Measurements from ENCODE around the gene SRPX.

Gene SRPX

GRCh38 chrX:38220415-38221390 is at the start of gene SRPX:
TSS of gene SRPX (minus strand) at chrX:38220871. CDS start at chrX:38220792, 79 bp downstream.
- DNase-seq (ENCODE audit: low spot score) = peak; percentile 34

GRCh38 chrX:38268011-38268410 is 47.3 kb upstream of the SRPX start:
- DNase-seq (ENCODE audit: low spot score) = no peak

GRCh38 chrX:38262715-38263620 is 42.3 kb upstream of the SRPX start:
- DNase-seq (ENCODE audit: low spot score) = no peak

GRCh38 chrX:38260231-38260630 is 39.6 kb upstream of the SRPX start:
- DNase-seq (ENCODE audit: low spot score) = peak; percentile 57

- no peak for DNase-seq (ENCODE audit: low spot score)
Measured at GRCh38 chrX:38256019-38256418, 35.3 kb upstream of the SRPX start.

- DNase-seq (ENCODE audit: low spot score) = no peak
Measured at GRCh38 chrX:38249965-38250364, 29.3 kb upstream of the SRPX start.

- DNase-seq (ENCODE audit: low spot score) = no peak
Measured at GRCh38 chrX:38247051-38247450, 26.4 kb upstream of the SRPX start.

- no peak for DNase-seq (ENCODE audit: low spot score)
Measured at GRCh38 chrX:38240541-38240940, 19.9 kb upstream of the SRPX start.

- no peak for DNase-seq (ENCODE audit: low spot score)
Measured at GRCh38 chrX:38236901-38237615, 16.4 kb upstream of the SRPX start.

- peak; percentile 5 for DNase-seq (ENCODE audit: low spot score)
Measured at GRCh38 chrX:38233891-38234667, 13.4 kb upstream of the SRPX start.

GRCh38 chrX:38232079-38232686 is 11.5 kb upstream of the SRPX start:
- DNase-seq (ENCODE audit: low spot score) = no peak

GRCh38 chrX:38225093-38225492 is 4.4 kb upstream of the SRPX start:
- no peak for DNase-seq (ENCODE audit: low spot score)

GRCh38 chrX:38224160-38224559 is 3.5 kb upstream of the SRPX start:
- no peak for DNase-seq (ENCODE audit: low spot score)

GRCh38 chrX:38221391-38221929 is 789 bp upstream of the SRPX start:
- DNase-seq (ENCODE audit: low spot score) = no peak

- DNase-seq (ENCODE audit: low spot score) = peak; percentile 20
Measured at GRCh38 chrX:38220024-38220414, 652 bp downstream of the SRPX start.

- DNase-seq (ENCODE audit: low spot score) = no peak
Measured at GRCh38 chrX:38216642-38217041, 4.0 kb downstream of the SRPX start.

- no peak for DNase-seq (ENCODE audit: low spot score)
Measured at GRCh38 chrX:38214551-38215531, 5.8 kb downstream of the SRPX start.

- no peak for DNase-seq (ENCODE audit: low spot score)
Measured at GRCh38 chrX:38214044-38214443, 6.6 kb downstream of the SRPX start.

Data from iPS-NIHi11 (cell line).